Smooth muscle cell (in vitro differentiated cells): ENCODE results near the gene SVOP. TPM values are rescaled to one million over a fixed set of nuclear protein-coding genes. Genes with fewer than 3 reads are reported as not detected.

Source experiments
- DNase-seq: peaks from one replicate; lab custom pipeline; 2025; ENCODE audit not compliant: unreplicated experiment; lab: John Stamatoyannopoulos, UW
- H2AFZ ChIP-seq: fragments of 200-600 bp; sonication (generic); 2 replicates; pipeline ENCODE4 v1.6.0; 2016; ENCODE audit warnings: antibody characterized with exemption, low read depth, mild to moderate bottlenecking
- H3F3A ChIP-seq: fragments of 200-600 bp; sonication (generic); 2 replicates; pipeline ENCODE4 v1.6.0; 2017; ENCODE audit warnings: antibody characterized with exemption, low read depth
- H3K27ac ChIP-seq: fragments of 200-600 bp; sonication (generic); 2 replicates; pipeline ENCODE4 v1.5.1; 2016; ENCODE audit warnings: low read depth, mild to moderate bottlenecking
- H3K27me3 ChIP-seq: fragments of 200-600 bp; sonication (generic); 2 replicates; pipeline ENCODE4 v1.6.1; 2016; ENCODE audit warnings: low read depth, mild to moderate bottlenecking
- H3K36me3 ChIP-seq: fragments of 200-600 bp; sonication (generic); 2 replicates; pipeline ENCODE4 v1.5.1; 2016; ENCODE audit warnings: low read depth
- H3K4me1 ChIP-seq: fragments of 200-600 bp; sonication (generic); 2 replicates; pipeline ENCODE4 v1.5.1; 2016; ENCODE audit warnings: low read depth
- H3K4me2 ChIP-seq: fragments of 200-600 bp; sonication (generic); 2 replicates; pipeline ENCODE4 v1.6.0; 2016; ENCODE audit warnings: mild to moderate bottlenecking
- H3K4me3 ChIP-seq: fragments of 200-600 bp; sonication (generic); 2 replicates; pipeline ENCODE4 v1.5.1; 2016; ENCODE audit warnings: mild to moderate bottlenecking
- H3K79me2 ChIP-seq: fragments of 200-600 bp; sonication (generic); 2 replicates; pipeline ENCODE4 v1.6.0; 2016; ENCODE audit warnings: low read depth, mild to moderate bottlenecking
- H3K9ac ChIP-seq: fragments of 200-600 bp; sonication (generic); 2 replicates; pipeline ENCODE4 v1.6.0; 2016; ENCODE audit warnings: low read depth
- H3K9me3 ChIP-seq: fragments of 200-600 bp; sonication (generic); replicated peaks from 2 replicates; pipeline ENCODE4 v1.5.1; 2016; ENCODE audit warnings: low read depth
- H4K20me1 ChIP-seq: fragments of 200-600 bp; sonication (generic); 2 replicates; pipeline ENCODE4 v1.6.0; 2016; ENCODE audit warnings: low read depth
- WGBS: methylation state at CpG from one replicate; pipeline ENCODE4 v1.1.7; 2016; ENCODE audit warnings: low lambda C conversion rate; 5-methylcytosine and 5-hydroxymethylcytosine counted together
- polyA plus RNA-seq: library from polyadenylated mRNA; unstranded; fragments of >200 nt; fragmentation: Nextera tagmentation; extraction: Ambion mirVana; gene quantifications from 2 replicates; pipeline ENCODE4 v1.2.1, GENCODE V29; 2016
- total RNA-seq: library from RNA; depleted of rRNA; stranded (reverse); fragments of >200 nt; gene quantifications from 2 replicates; pipeline ENCODE4 v1.2.3, GENCODE V29; 2014
- TF ChIP-seq, protein P1 (sequence below): fragments of 200-600 bp; sonication (generic); IDR thresholded peaks from 2 replicates; pipeline ENCODE4 v1.5.1; 2017; ENCODE audit warnings: borderline replicate concordance, mild to moderate bottlenecking, antibody characterized with exemption; ENCODE audit not compliant: insufficient read depth, poor library complexity, severe bottlenecking

Gene SVOP
- total and polyA plus RNA-seq, 2 experiments from 2014 or later: not detected

DNA sequence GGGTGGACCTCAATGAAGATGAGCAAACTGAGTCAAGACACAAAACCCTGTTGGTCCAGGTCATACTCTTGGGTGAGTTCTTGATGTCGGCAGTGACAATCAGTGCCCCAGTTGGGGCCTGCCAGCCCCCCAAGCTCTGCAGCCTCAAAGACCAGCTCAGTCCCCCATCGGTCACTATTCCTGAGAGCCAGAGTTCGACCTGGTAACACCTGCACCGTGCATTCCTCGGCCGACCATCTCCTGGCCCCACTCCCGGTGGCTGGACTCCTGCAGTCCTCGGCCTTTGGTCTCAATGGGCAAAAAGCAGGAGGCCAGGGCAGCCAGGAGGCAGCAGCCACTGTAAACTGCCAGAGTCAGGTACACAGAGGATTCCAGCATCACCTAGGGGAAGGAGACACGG, 108.5 kb downstream of the SVOP start:
- no peak overlapping the region for H3K9ac ChIP-seq
- no peaks in the 10 kb centered on the region for H3K27me3 ChIP-seq
- no peaks in the 10 kb centered on the region for H3F3A ChIP-seq
- H3K79me2 ChIP-seq: no peaks in the 10 kb centered on the region
- no peaks in the 10 kb centered on the region for H3K4me1 ChIP-seq
- no peak overlapping the region for H3K4me3 ChIP-seq
- TF ChIP-seq, protein P1, sequence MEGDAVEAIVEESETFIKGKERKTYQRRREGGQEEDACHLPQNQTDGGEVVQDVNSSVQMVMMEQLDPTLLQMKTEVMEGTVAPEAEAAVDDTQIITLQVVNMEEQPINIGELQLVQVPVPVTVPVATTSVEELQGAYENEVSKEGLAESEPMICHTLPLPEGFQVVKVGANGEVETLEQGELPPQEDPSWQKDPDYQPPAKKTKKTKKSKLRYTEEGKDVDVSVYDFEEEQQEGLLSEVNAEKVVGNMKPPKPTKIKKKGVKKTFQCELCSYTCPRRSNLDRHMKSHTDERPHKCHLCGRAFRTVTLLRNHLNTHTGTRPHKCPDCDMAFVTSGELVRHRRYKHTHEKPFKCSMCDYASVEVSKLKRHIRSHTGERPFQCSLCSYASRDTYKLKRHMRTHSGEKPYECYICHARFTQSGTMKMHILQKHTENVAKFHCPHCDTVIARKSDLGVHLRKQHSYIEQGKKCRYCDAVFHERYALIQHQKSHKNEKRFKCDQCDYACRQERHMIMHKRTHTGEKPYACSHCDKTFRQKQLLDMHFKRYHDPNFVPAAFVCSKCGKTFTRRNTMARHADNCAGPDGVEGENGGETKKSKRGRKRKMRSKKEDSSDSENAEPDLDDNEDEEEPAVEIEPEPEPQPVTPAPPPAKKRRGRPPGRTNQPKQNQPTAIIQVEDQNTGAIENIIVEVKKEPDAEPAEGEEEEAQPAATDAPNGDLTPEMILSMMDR: no peak
- H4K20me1 ChIP-seq: no peaks in the 10 kb centered on the region
- no peaks in the 10 kb centered on the region for H3K36me3 ChIP-seq
- no peak for DNase-seq
- H3K4me2 ChIP-seq: no peak overlapping the region
- no peak overlapping the region for H3K27ac ChIP-seq
- H2AFZ ChIP-seq: no peak overlapping the region
- 94% methylated on average over 9 of the region's 9 CpGs for WGBS
- H3K9me3 ChIP-seq: no peaks in the 10 kb centered on the region

DNA sequence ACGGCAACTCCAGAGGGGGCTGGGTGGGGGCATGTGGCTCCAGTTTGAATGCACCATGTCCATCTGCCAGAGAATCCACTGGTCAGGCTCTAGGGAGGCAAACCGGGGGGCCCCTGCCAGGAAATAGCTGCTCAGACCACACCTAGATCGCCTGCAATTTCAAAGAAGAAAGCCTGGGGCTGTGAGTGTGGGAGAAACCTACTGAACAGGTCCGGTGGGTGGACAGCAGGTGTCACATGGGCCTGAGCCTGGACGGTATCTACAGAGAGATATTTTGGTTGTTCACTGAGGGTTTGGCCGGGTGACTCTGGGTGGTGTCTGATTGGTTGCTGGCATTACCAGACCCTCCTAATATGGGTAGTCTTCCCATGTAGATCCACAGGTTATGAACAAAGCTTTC, 109.0 kb downstream of the SVOP start:
- H4K20me1 ChIP-seq: no peaks in the 10 kb centered on the region
- no peaks in the 10 kb centered on the region for H3F3A ChIP-seq
- no peak overlapping the region for H3K9ac ChIP-seq
- H3K4me2 ChIP-seq: no peak overlapping the region
- H3K36me3 ChIP-seq: no peaks in the 10 kb centered on the region
- no peaks in the 10 kb centered on the region for H3K4me1 ChIP-seq
- H3K9me3 ChIP-seq: no peaks in the 10 kb centered on the region
- no peak overlapping the region for H3K4me3 ChIP-seq
- 74% methylated on average over 6 of the region's 6 CpGs for WGBS
- DNase-seq: no peak
- H3K27ac ChIP-seq: no peak overlapping the region
- H3K27me3 ChIP-seq: no peaks in the 10 kb centered on the region
- H2AFZ ChIP-seq: no peak overlapping the region
- H3K79me2 ChIP-seq: no peaks in the 10 kb centered on the region
- TF ChIP-seq, protein P1: no peak

DNA sequence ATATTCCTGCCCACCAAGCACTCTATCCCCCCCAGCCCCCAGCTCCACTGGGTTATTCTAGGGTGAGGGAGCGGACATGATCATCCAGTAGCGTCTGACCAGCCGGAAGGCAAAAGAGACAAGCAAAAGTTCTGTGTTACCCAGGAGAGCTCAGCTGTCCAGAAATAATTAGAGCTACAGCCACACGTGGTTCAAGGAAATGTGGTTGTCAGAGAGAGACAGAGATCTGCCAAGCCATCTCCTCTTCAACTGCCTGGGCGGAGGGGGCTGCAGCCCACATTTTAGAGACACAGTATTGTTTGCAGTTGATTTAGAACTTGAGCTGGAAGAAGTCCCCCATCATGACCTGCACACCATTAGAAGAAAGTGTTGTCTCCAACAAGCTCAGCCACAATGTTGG, 110.5 kb downstream of the SVOP start:
- H3F3A ChIP-seq: no peaks in the 10 kb centered on the region
- H3K9me3 ChIP-seq: no peaks in the 10 kb centered on the region
- H3K9ac ChIP-seq: no peak overlapping the region
- no peak for DNase-seq
- no peaks in the 10 kb centered on the region for H3K79me2 ChIP-seq
- H3K4me3 ChIP-seq: no peak overlapping the region
- 92% methylated on average over 5 of the region's 5 CpGs for WGBS
- H3K36me3 ChIP-seq: no peaks in the 10 kb centered on the region
- H3K27ac ChIP-seq: no peak overlapping the region
- H2AFZ ChIP-seq: no peak overlapping the region
- H3K27me3 ChIP-seq: no peaks in the 10 kb centered on the region
- TF ChIP-seq, protein P1: no peak
- H3K4me1 ChIP-seq: no peaks in the 10 kb centered on the region
- no peaks in the 10 kb centered on the region for H4K20me1 ChIP-seq
- no peak overlapping the region for H3K4me2 ChIP-seq

DNA sequence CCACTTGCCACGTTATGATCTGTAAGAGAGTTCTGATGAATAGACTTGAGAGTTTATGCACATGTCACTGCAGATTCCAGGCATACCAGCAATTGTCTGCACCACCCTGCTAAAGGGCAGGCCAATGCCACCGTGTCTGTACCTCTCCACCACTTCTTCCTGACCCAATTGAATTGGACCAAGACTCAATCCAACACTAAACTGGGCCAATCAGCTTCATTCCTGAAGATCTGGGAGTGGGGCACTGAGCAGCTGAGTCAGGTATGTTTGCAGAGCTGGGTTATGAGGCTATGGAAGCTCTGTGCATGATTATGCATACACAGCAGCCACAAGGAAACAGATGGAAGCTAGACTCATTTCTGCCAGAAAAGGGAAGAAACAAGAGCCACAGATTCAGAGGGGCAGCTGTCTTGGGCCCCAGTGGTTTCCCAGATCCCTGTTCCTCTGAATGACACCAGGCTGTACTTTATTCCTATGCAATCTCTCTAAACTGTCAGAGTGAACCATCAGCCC, 113.0 kb downstream of the SVOP start:
- H3K27ac ChIP-seq: no peak overlapping the region
- H3K79me2 ChIP-seq: no peaks in the 10 kb centered on the region
- H3F3A ChIP-seq: no peaks in the 10 kb centered on the region
- H3K4me2 ChIP-seq: no peak overlapping the region
- H2AFZ ChIP-seq: no peak overlapping the region
- no peaks in the 10 kb centered on the region for H3K9me3 ChIP-seq
- no peaks in the 10 kb centered on the region for H3K27me3 ChIP-seq
- no peaks in the 10 kb centered on the region for H4K20me1 ChIP-seq
- DNase-seq: no peak
- TF ChIP-seq, protein P1: no peak
- no peaks in the 10 kb centered on the region for H3K36me3 ChIP-seq
- no peak overlapping the region for H3K4me3 ChIP-seq
- no peak overlapping the region for H3K9ac ChIP-seq
- no peaks in the 10 kb centered on the region for H3K4me1 ChIP-seq
- WGBS: 35% methylated on average over 2 of the region's 2 CpGs
